AG20443 (cell line): Measurements from ENCODE around the gene BLOC1S1.
A peak's percentile ranks its signal among the peaks of the same experiment; 100 is the strongest.

Source experiments
- DNase-seq: peaks from one replicate; pipeline ENCODE4 v3.0.0; 2012; ENCODE audit warnings: low spot score, mixed read lengths

BLOC1S1 gene

GRCh38 chr12:55711786-55712553 lies 3.9 kb upstream of the BLOC1S1 start:
- DNase-seq, result no peak

DNA sequence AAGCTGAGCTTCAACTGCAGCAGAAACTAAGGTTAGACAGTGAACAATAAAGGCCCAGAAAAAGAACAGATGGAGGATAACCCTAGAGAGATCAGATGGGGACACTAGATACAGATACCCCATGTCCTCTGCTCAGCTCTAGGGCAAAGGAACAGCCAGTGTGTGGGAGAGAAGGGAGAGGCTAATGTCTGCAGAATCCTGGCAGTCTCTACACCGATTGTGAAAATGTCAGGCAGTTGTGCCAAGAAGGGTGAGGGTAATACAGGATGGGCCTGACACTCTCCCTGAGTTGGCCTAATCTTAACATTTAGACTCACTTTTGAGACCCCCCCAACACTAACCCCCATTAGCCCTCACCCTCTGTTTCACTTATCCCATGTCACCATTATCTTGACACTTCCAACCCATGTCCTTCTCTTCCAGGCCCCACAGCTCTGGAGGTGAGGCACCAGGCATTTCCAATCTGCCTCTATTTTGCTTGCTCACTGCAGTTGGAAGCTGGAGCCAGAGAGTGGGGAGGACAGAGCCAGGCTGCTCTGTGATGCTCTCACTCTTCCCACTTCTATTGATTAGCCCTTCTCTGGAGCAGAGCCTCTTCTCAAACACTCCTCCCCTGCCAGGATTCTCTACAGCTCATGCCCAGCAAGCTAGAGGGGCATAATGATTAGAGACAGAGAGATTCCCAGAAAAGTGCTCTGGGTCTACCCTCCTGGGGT lies 3.0 kb upstream of the BLOC1S1 start:
- DNase-seq, result no peak

DNA sequence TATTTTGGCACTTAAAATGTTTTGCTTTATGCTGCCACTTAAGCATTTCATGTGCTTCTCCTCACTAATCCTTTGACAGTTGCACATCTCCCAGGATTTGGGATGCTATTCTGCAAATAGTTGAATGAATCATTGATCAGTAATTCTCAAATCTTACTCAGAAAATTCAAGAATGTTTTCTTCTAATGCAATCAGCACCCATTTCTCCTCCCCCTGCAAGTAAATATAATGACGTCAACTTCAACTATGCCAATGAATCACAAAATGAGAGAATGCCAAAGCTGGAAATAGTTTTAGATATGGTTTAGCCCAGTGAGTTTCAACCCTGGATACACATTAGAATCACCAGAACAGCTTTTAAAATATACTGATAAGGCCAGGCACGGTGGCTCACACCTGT lies 2.1 kb upstream of the BLOC1S1 start:
- DNase-seq, result peak; percentile 81

- no peak for DNase-seq
Observed at GRCh38 chr12:55715169-55715764, 579 bp upstream of the BLOC1S1 start.

GRCh38 chr12:55716582-55716957 lies 724 bp downstream of the BLOC1S1 start:
- no peak for DNase-seq

DNA sequence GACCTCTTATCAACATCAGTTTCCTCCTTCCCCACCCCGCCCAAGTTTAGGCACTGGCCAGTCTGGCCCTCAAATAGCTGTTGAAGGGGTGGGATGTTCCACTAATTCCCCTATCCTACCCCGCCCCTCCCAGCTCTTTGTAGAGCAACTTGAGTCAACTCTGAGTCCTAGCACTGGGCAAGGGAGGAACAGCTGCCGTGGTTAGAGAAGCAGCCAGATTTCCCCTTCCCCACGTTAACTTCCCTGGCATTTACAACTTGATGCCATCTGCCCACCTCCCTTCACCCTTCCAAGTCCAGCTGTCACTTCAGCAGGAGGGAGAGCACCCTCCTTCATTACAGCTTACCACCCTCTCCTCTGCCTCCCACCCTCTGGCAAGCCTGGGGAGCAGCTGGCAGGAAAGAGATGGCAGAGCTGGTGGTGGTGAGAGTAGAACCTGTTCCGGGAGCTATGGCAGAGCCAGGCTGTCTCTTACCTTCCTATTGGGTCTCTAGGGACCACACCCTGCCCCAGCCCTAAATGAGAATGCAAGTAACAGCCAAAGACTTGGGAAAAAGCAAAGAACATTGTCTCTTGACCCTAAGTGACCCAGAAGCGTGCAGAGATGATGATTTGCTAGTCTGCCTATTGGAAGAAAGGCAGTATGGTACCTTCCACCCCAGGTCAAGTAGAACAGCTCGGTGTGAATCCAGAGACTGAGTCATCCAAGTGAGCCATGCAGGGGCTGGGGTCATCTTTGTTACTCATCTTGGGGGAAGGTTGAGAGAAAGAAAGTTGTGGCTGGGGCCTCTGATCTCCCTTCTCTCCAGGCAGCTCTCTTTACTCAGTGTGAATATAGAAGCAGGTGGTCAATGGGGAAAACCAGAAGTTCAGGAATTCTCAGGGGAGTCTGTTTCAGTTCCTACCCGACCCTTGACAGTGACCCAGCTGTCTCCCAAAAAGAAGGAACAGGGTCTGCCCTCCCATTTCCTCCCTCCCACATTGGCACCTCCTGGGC lies 1.5 kb downstream of the BLOC1S1 start:
- no peak for DNase-seq

DNA sequence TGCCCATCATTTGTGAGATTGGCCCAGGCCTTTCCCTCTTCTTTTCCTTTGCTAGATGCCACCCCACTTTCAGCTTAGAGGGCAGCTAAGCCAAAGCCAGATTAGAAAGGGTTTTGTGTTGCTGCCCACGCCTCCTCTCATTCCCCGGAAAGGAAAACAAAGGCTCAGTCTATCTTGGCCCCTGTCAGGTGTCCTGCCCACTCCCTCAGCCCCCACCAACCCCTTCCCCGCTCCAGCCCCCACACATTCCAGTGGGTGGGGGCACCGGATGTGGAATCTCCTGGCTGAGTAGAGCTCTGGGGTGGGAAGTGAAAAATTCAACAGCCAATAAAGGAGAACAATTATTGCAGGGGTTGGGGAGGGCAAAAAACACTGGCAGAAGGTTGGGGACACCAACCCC lies 2.2 kb downstream of the BLOC1S1 start:
- DNase-seq, result no peak

GRCh38 chr12:55718624-55719275 lies 2.9 kb downstream of the BLOC1S1 start:
- no peak for DNase-seq

DNA sequence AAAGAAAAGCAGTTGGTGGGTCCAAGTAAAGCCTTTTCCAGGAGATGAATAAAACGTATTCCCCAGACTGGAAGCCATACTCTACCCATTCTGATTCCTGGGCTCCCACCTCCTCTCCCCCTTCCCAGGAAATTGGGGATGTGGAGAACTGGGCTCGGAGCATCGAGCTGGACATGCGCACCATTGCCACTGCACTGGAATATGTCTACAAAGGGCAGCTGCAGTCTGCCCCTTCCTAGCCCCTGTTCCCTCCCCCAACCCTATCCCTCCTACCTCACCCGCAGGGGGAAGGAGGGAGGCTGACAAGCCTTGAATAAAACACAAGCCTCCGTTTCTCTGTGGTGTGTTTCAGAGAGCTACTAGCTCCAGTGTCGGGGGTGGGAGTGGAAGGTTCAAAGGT lies 3.5 kb downstream of the BLOC1S1 start:
- DNase-seq, result no peak

DNA sequence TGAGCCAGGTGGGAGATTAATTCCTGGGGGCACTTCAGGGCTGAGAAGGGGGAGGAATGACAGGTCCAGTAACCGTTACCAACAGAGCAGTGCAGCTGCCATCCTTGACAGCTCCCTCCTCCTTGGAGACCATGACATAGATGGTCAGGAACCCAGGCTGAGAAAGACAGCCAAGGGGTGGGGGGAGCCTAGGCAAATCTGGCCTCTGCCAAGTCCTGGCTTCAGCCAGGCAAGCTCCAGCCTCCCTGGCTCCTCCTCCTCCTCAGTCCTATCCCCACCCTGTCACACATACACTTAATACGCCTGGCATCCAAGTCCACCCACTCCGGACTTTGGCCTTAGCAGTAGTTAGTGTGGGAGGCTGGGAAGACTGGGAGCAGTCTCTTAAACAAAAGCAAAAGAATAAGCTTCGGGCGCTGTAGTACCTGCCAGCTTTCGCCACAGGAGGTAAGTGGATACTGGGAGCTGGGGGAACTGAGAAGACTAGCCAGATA lies 4.3 kb downstream of the BLOC1S1 start, which contains the start of gene RDH5:
Gene RDH5 (plus strand): TSS at position 323 of the 494 bp plus-strand sequence. CDS start 792 bp downstream, outside the sequence.
- peak; percentile 78 for DNase-seq

- DNase-seq, result peak; percentile 84
Observed at GRCh38 chr12:55720894-55721444, 5.1 kb downstream of the BLOC1S1 start.

DNA sequence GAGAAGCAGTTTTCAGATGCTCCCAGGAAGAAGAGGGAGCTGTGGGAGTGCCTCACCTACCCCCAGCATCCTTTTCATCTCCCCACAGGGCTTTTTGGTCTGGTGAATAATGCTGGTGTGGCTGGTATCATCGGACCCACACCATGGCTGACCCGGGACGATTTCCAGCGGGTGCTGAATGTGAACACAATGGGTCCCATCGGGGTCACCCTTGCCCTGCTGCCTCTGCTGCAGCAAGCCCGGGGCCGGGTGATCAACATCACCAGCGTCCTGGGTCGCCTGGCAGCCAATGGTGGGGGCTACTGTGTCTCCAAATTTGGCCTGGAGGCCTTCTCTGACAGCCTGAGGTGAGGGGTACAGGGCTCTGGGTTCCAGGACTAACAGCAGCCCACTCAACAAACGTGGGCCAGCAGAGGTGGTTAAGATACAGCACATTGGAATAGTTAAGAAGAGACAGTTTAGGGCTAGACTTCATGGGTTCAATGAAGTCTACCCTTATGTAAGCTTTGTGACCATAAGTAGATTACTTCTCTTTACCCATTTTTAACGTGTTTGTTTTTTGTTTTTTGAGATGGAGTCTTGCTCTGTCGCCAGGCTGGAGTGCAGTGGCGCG lies 5.9 kb downstream of the BLOC1S1 start:
- DNase-seq, result no peak

GRCh38 chr12:55722948-55723347 lies 7.1 kb downstream of the BLOC1S1 start:
- no peak for DNase-seq

DNA sequence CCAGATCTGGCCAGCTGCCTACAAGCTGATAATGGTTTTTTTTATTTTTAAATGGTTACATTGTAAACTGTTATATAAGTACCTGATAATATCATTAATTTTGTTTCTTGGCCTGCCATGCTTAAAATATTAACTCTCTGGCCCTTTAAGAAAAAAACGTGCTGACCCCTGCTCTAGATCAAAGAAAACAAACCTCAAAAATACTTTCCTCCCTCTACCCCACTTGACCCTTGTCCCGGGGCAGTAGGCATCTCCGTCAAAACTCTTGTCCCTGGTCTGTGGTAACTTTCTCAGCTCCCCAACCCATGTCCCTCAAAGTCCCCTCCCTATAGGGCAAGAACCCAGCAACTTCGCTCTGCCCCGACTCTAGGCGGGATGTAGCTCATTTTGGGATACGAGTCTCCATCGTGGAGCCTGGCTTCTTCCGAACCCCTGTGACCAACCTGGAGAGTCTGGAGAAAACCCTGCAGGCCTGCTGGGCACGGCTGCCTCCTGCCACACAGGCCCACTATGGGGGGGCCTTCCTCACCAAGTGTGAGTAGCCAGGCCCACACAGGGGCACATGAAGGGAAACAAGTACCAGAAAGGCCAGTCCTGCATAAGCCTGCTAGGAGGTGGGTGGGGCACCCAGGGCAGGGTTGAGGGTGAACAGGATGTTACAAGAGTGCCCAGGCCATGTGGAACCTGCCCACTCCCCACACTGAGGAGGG lies 7.8 kb downstream of the BLOC1S1 start:
- DNase-seq, result no peak

- no peak for DNase-seq
Observed at GRCh38 chr12:55724226-55724939, 8.5 kb downstream of the BLOC1S1 start.

DNA sequence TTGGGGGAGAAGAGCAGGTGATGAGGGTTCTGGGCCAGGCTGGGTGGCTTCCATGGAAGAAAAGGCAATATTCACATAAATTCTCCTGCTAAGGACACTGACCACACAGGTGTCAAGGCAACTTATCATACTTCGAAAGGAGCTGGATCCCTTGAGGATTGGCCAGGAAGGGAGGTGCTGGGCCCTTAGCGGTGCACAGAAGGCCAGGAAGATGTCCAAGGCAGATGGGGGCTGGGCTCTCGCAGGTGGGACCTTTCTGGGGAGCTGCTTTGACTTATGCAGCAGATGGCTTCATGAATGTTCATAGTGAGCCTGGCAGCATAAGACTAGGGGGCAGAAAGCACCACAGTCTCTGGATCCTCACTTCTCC lies 9.1 kb downstream of the BLOC1S1 start:
- no peak for DNase-seq

GRCh38 chr12:55725556-55725955 lies 9.7 kb downstream of the BLOC1S1 start:
- DNase-seq, result no peak

GRCh38 chr12:55726971-55727370 lies 11.1 kb downstream of the BLOC1S1 start:
- no peak for DNase-seq

DNA sequence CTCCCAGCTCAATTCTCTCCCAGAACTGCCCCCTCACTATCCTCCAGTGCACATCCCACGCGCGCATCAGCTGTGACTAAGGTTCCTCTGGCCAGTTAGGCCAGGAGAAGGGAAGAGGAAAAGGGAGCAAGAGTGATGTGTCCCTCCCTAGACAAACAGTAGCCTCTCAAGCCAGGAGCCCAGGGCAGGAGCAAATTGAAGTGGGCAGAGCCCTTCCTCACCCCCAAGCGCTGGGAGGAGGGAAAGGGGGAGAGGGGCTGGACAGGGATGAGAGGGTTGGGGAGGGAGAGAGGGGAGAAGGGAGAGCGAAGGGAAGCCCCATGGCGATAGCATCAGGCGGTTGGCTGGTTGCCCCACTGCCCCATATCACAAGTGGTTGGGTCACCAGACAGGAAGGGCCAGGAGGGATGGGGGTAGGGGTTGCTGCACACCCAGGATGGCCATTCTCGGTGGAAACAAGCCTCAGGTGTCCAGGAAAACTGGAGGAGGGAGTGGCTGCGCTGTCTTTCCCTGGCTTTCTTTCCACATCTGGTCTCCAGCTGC lies 11.9 kb downstream of the BLOC1S1 start:
- no peak for DNase-seq
